ENCODE data around the gene CYB5B.
"Not testable (repeated sequence)": the region's sequence is repeated elsewhere in the genome, so short reads cannot be mapped to it uniquely, and the experiment has no call there.

CYB5B gene

GRCh38 chr16:69408475-69408874 lies 15.9 kb upstream of the CYB5B start:
- DNase-seq (ENCODE audit: low read depth in 2 of 2) = no peak

DNA sequence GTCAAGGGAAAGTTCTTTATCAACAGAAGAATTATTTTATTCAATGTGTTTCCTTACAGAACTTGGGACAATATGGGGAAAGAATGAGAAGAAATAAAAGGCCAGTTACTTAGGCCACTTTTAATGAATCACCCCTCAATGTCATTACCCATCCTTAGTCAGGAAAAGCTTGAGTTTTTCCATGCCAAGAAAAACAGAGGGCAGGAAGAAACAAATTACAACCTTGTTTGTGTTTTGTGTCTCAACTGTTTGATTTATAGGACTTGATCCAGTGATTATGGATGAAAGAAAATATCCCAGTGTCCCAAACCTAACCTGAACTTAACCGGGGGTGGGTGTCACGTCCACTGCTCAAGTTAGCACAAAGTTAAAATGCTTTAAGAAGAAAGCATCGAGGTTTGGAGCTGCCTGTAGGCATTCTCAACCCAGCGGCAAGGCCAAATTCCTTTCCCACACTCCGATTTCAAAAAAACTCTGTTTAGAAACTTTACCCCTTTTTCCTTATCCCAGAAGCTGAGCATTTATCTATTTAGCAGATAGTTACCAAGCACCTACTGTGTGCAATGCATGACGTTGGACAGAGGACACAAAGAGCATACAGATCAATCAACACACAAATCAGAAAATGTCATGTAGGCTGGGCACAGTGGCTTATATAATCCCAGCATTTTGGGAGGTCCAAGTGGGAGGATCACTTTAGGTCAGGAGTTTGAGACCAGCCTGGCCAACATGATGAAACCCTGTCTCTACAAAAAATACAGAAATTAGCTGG lies 14.0 kb upstream of the CYB5B start:
- DNase-seq (ENCODE audit: low read depth in 2 of 2) = no peak

DNA sequence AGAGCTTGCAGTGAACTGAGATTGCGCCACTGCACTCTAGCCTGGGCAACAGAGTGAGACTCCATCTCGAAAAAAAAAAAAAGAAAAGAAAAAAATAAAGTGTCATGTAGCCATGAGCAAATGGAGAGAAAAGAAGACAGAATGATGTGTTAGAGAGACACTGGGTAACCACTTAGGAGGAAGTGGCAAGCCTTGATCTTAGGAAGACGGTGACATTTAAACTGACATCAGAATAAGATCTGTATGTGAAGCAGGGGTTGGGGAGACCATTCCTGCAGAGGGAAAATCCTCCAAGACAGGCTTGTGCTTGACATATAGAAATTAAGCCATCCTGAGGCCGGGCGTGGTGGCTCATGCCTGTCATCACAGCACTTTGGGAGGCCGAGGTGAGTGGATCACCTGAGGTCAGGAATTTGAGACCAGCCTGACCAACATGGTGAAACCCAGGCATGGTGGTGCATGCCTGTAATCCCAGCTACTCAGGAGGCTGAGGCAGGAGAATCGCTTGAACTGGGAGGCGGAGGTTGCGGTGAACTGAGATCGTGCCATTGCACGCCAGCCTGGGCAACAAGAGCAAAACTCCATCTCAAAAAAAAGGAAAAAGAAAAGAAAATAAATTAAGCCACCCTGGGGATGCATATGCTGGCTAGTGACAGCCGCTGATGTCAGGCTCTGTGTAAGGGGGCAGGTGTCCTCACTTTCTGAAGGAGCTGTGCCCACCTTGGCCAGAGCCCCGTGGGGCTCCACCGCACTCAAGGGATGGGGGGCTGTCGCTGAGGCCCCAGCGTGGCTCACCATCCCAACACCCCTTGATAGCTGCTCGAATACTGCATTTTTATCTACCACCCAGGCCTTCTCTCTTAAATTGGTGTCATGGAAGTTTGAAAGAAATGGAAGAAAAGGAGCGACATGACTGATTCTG lies 13.1 kb upstream of the CYB5B start:
- DNase-seq (ENCODE audit: low read depth in 2 of 2) = no peak

GRCh38 chr16:69412287-69412686 lies 12.1 kb upstream of the CYB5B start:
- DNase-seq (ENCODE audit: low read depth in 2 of 2) = no peak

GRCh38 chr16:69413045-69413664 lies 11.3 kb upstream of the CYB5B start:
- DNase-seq (ENCODE audit: low read depth in 2 of 2) = no peak

GRCh38 chr16:69417520-69418199 lies 6.8 kb upstream of the CYB5B start:
- DNase-seq (ENCODE audit: low read depth in 2 of 2) = no peak

DNA sequence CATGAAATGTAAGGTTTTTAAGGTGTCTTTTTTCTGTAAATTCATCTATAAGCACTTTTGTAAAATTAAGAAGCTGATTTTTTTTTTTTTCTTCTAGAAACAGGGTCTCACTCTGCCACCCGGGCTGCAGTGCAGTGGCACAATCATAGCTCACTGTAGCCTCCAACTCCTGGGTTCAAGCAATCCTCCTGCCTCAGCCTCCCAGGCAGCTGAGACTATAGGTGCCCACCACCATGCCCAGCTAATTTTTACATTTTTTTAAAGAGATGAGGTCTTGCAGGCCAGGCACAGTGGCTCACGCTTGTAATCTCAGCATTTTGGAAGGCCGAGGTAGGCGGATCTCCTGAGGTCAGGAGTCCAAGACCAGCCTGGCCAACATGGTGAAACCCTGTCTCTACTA lies 4.5 kb upstream of the CYB5B start:
- DNase-seq (ENCODE audit: low read depth in 2 of 2) = no peak

GRCh38 chr16:69423189-69423588 lies 1.2 kb upstream of the CYB5B start:
- DNase-seq (ENCODE audit: low read depth in 2 of 2) = no peak

DNA sequence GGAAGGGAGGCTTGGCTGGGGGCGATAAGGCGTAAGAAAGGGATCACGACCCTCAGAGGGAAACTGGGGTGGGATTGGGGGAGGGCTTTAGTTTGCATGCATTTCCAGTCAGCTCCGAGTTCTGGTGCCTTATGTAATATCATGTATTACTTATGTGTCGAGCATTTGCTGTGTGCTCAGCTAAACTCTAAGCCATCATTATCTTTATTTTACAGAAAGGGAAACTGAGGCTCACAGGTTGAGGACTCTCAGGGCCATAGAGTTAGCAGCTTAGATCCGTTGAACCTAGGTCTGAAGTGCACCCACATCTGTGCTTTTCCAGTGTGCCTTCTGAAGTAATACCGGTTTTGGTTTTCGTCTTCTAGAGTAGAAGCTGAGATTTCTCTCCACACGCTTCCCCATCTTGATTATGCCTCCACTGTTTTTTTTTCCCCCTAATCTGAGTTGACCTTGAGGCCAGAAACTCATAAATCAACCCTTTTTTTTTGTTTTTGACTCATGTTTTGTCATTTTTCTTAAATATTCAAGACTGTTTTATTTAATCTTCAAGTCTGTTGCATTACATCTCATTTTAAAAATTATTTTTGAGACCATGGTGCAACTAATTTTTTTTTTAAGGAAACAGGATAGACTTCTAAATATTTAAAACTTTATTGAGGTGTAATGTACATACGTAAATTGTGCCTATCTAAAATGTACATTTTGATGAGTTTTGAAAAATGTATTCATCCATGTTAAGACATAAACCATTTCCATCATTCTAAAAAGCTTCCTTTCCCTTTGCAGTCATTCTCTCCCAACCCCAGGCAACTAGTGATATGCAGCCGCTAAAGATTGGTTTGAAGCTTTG lies 741 bp downstream of the CYB5B start:
- no peak for DNase-seq (ENCODE audit: low read depth in 2 of 2)

DNA sequence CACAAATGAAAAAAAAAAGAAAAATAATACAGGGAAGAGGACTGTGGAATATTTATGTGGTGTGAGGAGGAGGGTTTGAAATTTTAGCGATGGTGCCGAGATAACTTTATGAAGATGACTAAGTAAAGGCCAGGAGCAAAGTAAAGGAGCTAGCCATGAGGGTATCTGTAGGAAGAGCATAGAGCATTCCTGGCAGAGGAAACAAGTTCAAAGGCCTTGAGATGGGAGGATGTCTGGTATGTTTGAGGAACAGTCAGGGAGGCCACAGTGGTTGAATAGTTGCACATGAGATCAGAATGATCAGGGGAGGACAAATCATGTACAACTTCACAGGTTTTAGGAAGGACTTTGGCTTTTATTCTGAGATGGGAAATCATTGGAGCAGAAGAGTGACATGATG lies 4.2 kb downstream of the CYB5B start:
- no peak for DNase-seq (ENCODE audit: low read depth in 2 of 2)

GRCh38 chr16:69429058-69429640 lies 4.7 kb downstream of the CYB5B start:
- not testable (repeated sequence) for DNase-seq (ENCODE audit: low read depth in 2 of 2)

DNA sequence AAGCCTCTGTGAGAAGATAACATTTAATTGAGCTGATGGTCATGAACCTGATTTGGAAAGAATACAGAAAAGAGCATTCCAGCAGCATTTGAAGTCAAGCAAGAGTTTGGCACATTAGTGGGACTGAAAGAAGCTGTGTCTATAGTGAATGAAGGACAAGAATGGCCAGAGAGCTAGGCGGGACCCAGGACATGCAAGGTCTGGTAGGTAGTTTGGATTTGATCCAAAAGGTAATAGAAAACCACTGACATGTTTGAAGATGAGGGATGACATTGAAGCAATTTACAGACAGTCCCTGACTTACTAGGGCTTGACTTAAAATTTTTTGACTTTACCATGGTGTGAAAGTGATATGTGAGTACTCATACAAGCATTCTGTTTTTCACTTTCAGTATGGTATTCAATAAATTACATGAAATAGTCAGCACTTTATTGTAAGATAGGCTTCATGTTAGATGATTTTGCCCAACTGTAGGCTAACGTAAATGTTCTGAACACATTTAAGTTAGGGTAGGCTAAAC lies 7.6 kb downstream of the CYB5B start:
- no peak for DNase-seq (ENCODE audit: low read depth in 2 of 2)

GRCh38 chr16:69434066-69434465 lies 9.6 kb downstream of the CYB5B start:
- no peak for DNase-seq (ENCODE audit: low read depth in 2 of 2)

- DNase-seq (ENCODE audit: low read depth in 2 of 2) = no peak
Measured at GRCh38 chr16:69435977-69436820, 11.8 kb downstream of the CYB5B start.

- no peak for DNase-seq (ENCODE audit: low read depth in 2 of 2)
Measured at GRCh38 chr16:69436896-69437295, 12.5 kb downstream of the CYB5B start.

DNA sequence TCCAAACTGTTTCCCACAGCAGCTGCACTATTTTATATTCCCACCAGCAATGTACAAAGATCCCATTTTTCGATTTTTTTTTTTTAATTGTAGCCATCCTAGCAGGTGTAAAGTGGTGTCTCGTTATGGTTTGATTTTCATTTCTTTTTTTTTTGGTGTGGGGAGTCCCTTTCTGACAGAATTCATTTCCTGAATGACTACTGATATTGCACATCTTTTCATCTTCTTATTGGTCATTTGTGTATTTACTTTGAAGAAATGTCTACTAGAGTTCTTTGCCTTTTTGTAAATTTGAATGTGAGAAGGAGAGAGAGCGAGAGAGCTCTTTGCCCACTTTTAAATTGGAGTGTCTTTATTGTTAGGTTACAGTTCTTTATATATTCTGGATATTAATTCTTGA lies 14.0 kb downstream of the CYB5B start:
- no peak for DNase-seq (ENCODE audit: low read depth in 2 of 2)

GRCh38 chr16:69440250-69440649 lies 15.8 kb downstream of the CYB5B start:
- no peak for DNase-seq (ENCODE audit: low read depth in 2 of 2)

DNA sequence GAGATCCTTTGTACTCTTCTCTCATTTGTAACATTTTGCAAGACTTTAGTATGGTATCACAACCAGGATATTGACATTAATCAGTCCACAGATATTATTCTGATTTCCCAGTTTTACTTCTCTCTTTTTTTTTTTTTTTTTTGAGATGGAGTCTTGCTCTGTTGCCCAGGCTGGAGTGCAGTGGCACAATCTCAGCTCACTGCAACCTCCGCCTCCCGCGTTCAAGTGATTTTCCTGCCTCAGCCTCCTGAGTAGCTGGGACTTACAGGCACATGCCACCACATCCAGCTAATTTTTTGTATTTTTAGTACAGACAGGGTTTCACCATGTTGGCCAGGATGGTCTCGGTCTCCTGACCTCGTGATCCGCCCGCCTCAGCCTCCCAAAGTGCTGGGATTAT lies 16.6 kb downstream of the CYB5B start:
- not testable (repeated sequence) for DNase-seq (ENCODE audit: low read depth in 2 of 2)

GRCh38 chr16:69443927-69444631 lies 19.7 kb downstream of the CYB5B start:
- DNase-seq (ENCODE audit: low read depth in 2 of 2) = no peak

Data from stimulated activated CD8-positive, alpha-beta memory T cell treated with anti-CD3 and anti-CD28 coated beads, Interleukin-15, amount 100 ng/mL, for 48 hours (primary cell).